ENCODE data around the gene NHSL2. TPM values are rescaled to one million over a fixed set of nuclear protein-coding genes. Genes with fewer than 3 reads are reported as not detected.

NHSL2 gene
- total and polyA plus RNA-seq, 8 donors, result 0.59 to 3.9 (median 0.95) TPM

- no peaks in the 10 kb centered on the region for H3K36me3 ChIP-seq
- DNase-seq, result no peak
- peaks cover 0 to 4% (median 0%) of the 10 kb centered on the region in 3 donors for H3K4me1 ChIP-seq
- WGBS, 2 donors, result 60 to 100% methylated on average over 1 of the region's 1 CpG
- no peak for FAIRE-seq
- H3K9me3 ChIP-seq, result no peaks in the 10 kb centered on the region
- peaks cover 0 to 5% (median 0%) of the 10 kb centered on the region in 4 donors for H3K27me3 ChIP-seq
- intact Hi-C loops (cut with DNase I), result no loop called here
- no peak for TF ChIP-seq CTCF (IDR thresholded peaks at IDR 0.05)
- no peak for ATAC-seq
- H3K27ac ChIP-seq, result no peak overlapping the region
- H3K4me3 ChIP-seq, result no peak overlapping the region
These were observed 120.5 kb downstream of the NHSL2 start for GRCh38 chrX:72031118-72031517.

GRCh38 chrX:72031634-72032033, 121.0 kb downstream of the NHSL2 start:
- Histone ChIP-seq H3K36me3 (no peaks in the 10 kb centered on the region), H3K27me3 (peaks cover 0 to 5% (median 0%) of the 10 kb centered on the region in 4 donors), H3K9me3 (no peaks in the 10 kb centered on the region), H3K27ac (no peak overlapping the region), H3K4me1 (peaks cover 0 to 4% (median 0%) of the 10 kb centered on the region in 3 donors), H3K4me3 (no peak overlapping the region)
- no peak for TF ChIP-seq CTCF (IDR thresholded peaks at IDR 0.05)
- FAIRE-seq, result no peak
- intact Hi-C loops (cut with DNase I), result no loop called here
- DNase-seq, result no peak
- ATAC-seq, result no peak
- WGBS, 2 donors, result 76 to 84% methylated on average over 5 of the region's 5 CpGs

GRCh38 chrX:72037601-72038000, 127.0 kb downstream of the NHSL2 start:
- Histone ChIP-seq H3K36me3 (no peaks in the 10 kb centered on the region), H3K4me1 (no peaks in the 10 kb centered on the region), H3K27me3 (peaks cover 0 to 5% (median 0%) of the 10 kb centered on the region in 4 donors), H3K27ac (no peak overlapping the region), H3K9me3 (no peaks in the 10 kb centered on the region), H3K4me3 (no peak overlapping the region)
- FAIRE-seq (no peak), DNase-seq (no peak), ATAC-seq (no peak)
- intact Hi-C loops (cut with DNase I), result no loop called here
- 59 to 82% methylated on average over 2 of the region's 2 CpGs for WGBS, 2 donors
- TF ChIP-seq CTCF (IDR thresholded peaks at IDR 0.05), result no peak

- DNase-seq (no peak), ATAC-seq (no peak), FAIRE-seq (no peak)
- Histone ChIP-seq H3K27me3 (peaks cover 0 to 5% (median 0%) of the 10 kb centered on the region in 4 donors), H3K4me1 (no peaks in the 10 kb centered on the region), H3K4me3 (no peak overlapping the region), H3K9me3 (no peaks in the 10 kb centered on the region), H3K36me3 (no peaks in the 10 kb centered on the region), H3K27ac (no peak overlapping the region)
- 78 to 87% methylated on average over 4 of the region's 4 CpGs for whole genome bisulfite sequencing, 2 donors
- no peak for TF ChIP-seq CTCF (IDR thresholded peaks at IDR 0.05)
- intact Hi-C loops (cut with DNase I), result no loop called here
These were observed 127.4 kb downstream of the NHSL2 start for GRCh38 chrX:72038016-72038415.

- intact Hi-C loops (cut with DNase I), result no loop called here
- ATAC-seq (no peak), DNase-seq (no peak), FAIRE-seq (no peak)
- H3K27me3 ChIP-seq, result peaks cover 0 to 3% (median 0%) of the 10 kb centered on the region in 4 donors
- H3K9me3 ChIP-seq, result no peaks in the 10 kb centered on the region
- no peak overlapping the region for H3K27ac ChIP-seq
- H3K36me3 ChIP-seq, result no peaks in the 10 kb centered on the region
- no peak for TF ChIP-seq CTCF (IDR thresholded peaks at IDR 0.05)
- H3K4me1 ChIP-seq, result no peaks in the 10 kb centered on the region
- H3K4me3 ChIP-seq, result no peak overlapping the region
- 69 to 83% methylated on average over 2 of the region's 2 CpGs for WGBS, 2 donors
These were observed 128.2 kb downstream of the NHSL2 start for GRCh38 chrX:72038868-72039267.

Data from pancreas (tissue), 10 donors.